CD4-positive, alpha-beta T cell treated with Interleukin-21 for 1 hour (primary cell): ENCODE data around the gene AKR1B1.
"Not testable (repeated sequence)": the region's sequence is repeated elsewhere in the genome, so short reads cannot be mapped to it uniquely, and the experiment has no call there.

Source experiments
- DNase-seq: peaks from one replicate; pipeline ENCODE4 v3.0.0-alpha.2; 2020

Gene AKR1B1

GRCh38 chr7:134458806-134459698 is at the start of gene AKR1B1:
AKR1B1 (minus strand) TSS chr7:134459100; CDS start chr7:134459062, 38 bp downstream.
- DNase-seq: peak; percentile 91

GRCh38 chr7:134505856-134506255 is 47.0 kb upstream of the AKR1B1 start:
- DNase-seq: no peak

GRCh38 chr7:134504660-134505164 is 45.8 kb upstream of the AKR1B1 start:
- DNase-seq: no peak

GRCh38 chr7:134502463-134503371 is 43.8 kb upstream of the AKR1B1 start:
- no peak for DNase-seq

- no peak for DNase-seq
Measured at GRCh38 chr7:134500982-134501381, 42.1 kb upstream of the AKR1B1 start.

- no peak for DNase-seq
Measured at GRCh38 chr7:134500406-134500805, 41.5 kb upstream of the AKR1B1 start.

- no peak for DNase-seq
Measured at GRCh38 chr7:134495546-134495945, 36.6 kb upstream of the AKR1B1 start.

GRCh38 chr7:134493091-134493490 is 34.2 kb upstream of the AKR1B1 start:
- no peak for DNase-seq

- not testable (repeated sequence) for DNase-seq
Measured at GRCh38 chr7:134487721-134488120, 28.8 kb upstream of the AKR1B1 start.

GRCh38 chr7:134485203-134485602 is 26.3 kb upstream of the AKR1B1 start:
- no peak for DNase-seq

- DNase-seq: no peak
Measured at GRCh38 chr7:134483296-134483695, 24.4 kb upstream of the AKR1B1 start.

- DNase-seq: no peak
Measured at GRCh38 chr7:134482858-134483257, 24.0 kb upstream of the AKR1B1 start.

GRCh38 chr7:134481167-134481566 is 22.3 kb upstream of the AKR1B1 start:
- no peak for DNase-seq

GRCh38 chr7:134480730-134481129 is 21.8 kb upstream of the AKR1B1 start:
- no peak for DNase-seq

- no peak for DNase-seq
Measured at GRCh38 chr7:134480202-134480601, 21.3 kb upstream of the AKR1B1 start.

GRCh38 chr7:134478707-134479106 is 19.8 kb upstream of the AKR1B1 start:
- DNase-seq: no peak

- no peak for DNase-seq
Measured at GRCh38 chr7:134477954-134478353, 19.1 kb upstream of the AKR1B1 start.

GRCh38 chr7:134476044-134476443 is 17.1 kb upstream of the AKR1B1 start:
- no peak for DNase-seq

- no peak for DNase-seq
Measured at GRCh38 chr7:134474828-134475227, 15.9 kb upstream of the AKR1B1 start.

- DNase-seq: no peak
Measured at GRCh38 chr7:134473861-134474291, 15.0 kb upstream of the AKR1B1 start.

GRCh38 chr7:134472572-134473244 is 13.8 kb upstream of the AKR1B1 start:
- no peak for DNase-seq

GRCh38 chr7:134470864-134471263 is 12.0 kb upstream of the AKR1B1 start:
- DNase-seq: no peak

GRCh38 chr7:134469622-134470021 is 10.7 kb upstream of the AKR1B1 start:
- no peak for DNase-seq
